ENCODE results near the gene LRP6.
"Not testable (repeated sequence)": the region's sequence is repeated elsewhere in the genome, so short reads cannot be mapped to it uniquely, and the experiment has no call there.

LRP6 gene

GRCh38 chr12:12265571-12266388, 1.1 kb downstream of the LRP6 start:
- peak; percentile 4 for DNase-seq (ENCODE audit: low read depth)

DNA sequence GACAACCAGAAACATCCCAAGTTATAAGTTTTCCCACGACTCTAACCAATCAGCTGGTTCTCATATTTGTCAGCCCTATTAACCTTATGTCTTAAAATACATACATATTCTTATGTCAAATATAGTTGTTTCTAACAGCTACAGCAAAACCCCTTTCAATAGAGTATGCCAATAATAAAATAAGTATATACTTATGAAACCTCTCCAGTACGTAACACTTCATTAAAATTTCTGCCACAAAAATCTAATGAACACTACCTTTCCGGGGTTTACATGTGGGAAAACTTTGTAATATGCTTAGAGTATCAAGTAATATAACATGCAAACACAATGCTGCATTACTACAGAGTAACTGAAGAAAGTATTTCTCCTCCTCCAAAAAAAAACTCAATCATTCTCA, 1.8 kb downstream of the LRP6 start:
- no peak for DNase-seq (ENCODE audit: low read depth)

DNA sequence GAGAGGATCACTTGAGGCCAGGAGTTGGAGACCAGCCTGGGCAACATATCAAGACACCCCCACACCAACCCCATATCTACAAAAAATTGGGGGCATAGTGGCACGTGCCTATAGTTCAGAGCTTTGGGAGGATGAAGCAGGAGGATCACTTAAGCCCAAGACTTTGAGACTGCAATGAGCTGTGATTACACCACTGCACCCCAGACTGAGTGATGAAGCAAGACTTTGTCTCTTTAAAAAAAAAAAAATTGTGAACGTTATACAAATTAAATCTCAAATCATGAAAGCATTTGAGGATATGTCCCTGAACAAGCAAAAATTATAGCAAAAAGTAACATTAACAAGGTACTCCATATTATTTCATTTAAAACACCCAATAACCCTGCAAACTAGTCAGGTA, 2.9 kb downstream of the LRP6 start:
- DNase-seq (ENCODE audit: low read depth): no peak

- DNase-seq (ENCODE audit: low read depth): not testable (repeated sequence)
Measured at GRCh38 chr12:12256291-12256757, 10.5 kb downstream of the LRP6 start.

DNA sequence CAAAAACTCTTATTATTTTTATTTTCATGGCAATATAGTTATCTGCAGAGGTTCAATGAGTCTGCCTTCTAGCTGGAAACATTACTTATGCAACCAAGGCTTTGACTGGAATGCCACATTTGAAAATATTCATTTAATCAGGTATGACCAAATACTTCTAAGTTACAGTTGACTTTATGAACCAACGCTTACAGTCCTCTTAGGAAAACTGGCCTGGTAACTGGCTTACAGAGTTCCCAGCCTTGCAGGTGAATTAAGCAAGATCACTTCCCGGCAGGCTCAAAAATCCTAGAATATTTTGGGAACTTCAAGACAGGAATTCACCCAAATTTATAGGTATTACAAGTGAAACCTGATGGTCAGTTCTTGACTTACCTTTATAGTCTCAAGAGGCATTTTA, 12.3 kb downstream of the LRP6 start:
- DNase-seq (ENCODE audit: low read depth): no peak

GRCh38 chr12:12249216-12250050, 17.4 kb downstream of the LRP6 start:
- no peak for DNase-seq (ENCODE audit: low read depth)

DNA sequence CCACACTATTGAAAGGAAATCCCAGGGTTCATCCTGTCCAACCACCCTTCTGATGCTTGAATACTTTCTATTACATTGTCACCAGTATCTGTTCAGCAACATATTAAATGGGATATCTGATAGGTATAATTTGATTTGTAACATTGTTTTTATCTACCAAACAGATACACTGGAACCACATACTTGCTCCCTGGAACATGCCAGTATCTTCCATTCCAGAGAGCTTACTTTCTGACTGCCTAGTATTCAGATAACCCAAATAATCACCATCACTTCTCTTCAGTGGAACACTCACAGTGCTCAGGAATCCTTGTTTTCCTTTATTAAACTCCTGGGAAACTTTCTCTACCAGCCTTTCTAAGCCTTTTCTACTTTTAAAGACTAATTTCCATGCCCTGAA, 19.3 kb downstream of the LRP6 start:
- DNase-seq (ENCODE audit: low read depth): no peak

GRCh38 chr12:12244341-12244740, 22.5 kb downstream of the LRP6 start:
- DNase-seq (ENCODE audit: low read depth): no peak

DNA sequence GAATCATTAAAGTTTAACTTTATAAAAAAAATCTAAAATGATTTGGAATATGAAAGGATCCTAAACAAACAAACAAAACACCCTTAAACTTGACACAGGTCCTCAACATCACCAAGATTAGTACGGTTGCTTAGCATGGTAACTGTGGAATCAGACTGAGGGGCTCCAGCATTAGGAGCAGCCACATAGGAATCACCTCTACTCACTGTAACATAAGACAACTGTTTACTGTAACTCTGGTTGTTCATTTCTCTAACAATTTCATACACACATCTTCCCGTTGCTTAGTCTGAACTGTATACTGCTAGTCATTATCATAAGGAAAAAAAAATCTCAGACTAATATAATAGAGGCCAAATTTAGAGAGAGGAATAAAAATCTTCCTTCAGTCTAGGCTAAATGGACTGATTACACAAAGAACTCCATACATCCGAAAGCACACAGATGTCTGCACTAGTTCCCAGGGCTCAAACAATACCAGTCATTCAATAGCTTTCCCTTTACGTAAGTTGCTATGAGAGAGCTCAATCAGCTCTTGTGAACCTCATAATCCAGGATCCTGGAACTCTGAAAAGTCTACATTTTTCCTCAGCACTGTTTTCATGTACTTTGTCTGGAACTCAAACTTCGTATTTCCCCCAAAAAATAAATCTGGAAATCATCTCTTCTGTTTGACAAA, 26.0 kb downstream of the LRP6 start:
- peak; percentile 5 for DNase-seq (ENCODE audit: low read depth)

- no peak for DNase-seq (ENCODE audit: low read depth)
Measured at GRCh38 chr12:12239127-12239526, 27.7 kb downstream of the LRP6 start.

- no peak for DNase-seq (ENCODE audit: low read depth)
Measured at GRCh38 chr12:12238605-12239004, 28.2 kb downstream of the LRP6 start.

GRCh38 chr12:12236896-12237295, 29.9 kb downstream of the LRP6 start:
- no peak for DNase-seq (ENCODE audit: low read depth)

GRCh38 chr12:12230275-12230674, 36.6 kb downstream of the LRP6 start:
- no peak for DNase-seq (ENCODE audit: low read depth)

GRCh38 chr12:12229556-12230092, 37.2 kb downstream of the LRP6 start:
- peak; percentile 16 for DNase-seq (ENCODE audit: low read depth)

DNA sequence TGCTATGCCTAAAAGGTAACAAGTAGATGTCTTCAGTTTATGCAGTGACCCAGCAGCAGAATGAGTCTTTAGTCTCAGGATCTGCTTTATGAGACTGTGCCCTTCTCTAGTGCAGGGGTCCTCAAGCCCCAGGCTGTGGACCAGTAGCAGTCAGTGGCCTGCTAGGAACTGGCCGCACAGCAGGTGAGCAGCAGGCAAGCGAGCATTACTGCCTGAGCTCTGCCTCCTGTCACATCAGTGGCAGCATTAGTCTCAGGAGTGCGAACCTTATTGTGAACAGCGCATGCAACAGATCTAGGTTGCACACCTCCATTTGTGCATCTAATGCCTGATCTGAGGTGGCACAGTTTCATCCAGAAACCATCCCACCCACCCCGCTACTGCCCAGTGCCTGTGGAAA, 38.4 kb downstream of the LRP6 start:
- no peak for DNase-seq (ENCODE audit: low read depth)

DNA sequence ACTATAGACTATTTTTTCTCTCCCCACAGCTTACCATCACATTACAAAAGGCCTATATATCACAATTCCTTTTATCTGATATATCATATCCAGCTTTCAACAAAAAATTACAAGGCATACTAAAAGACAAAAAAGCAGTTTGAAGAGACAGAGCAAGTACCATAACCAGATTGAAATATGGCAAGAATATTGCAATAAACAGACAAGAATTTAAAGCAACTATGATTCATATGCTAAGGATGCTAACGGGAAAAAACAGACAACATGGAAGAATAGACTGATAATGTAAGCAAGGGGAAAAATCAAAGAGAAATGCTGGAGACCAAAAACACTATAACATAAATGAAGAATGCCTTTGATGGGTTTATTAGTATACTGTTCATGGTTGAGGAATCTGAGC, 40.7 kb downstream of the LRP6 start:
- DNase-seq (ENCODE audit: low read depth): no peak

- no peak for DNase-seq (ENCODE audit: low read depth)
Measured at GRCh38 chr12:12224240-12224940, 42.5 kb downstream of the LRP6 start.

DNA sequence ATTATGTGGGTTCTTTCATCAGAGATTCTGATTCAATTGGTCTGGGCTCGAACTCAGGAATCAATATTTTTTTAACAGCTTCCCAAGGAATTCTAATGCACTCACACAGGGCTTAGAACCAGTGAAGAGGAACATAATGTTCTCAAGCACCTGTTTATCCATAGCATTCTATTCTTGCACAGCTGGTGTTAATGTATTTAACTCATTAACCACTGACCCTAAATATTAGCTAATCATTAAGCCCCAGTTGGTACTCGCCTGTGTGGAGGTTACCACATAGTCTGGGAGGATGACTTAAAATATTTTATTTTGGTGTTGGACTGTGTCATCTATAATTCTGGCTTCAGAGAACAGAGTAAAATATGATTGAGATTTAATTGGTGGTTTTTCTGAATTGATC, 45.3 kb downstream of the LRP6 start:
- DNase-seq (ENCODE audit: low read depth): no peak

GRCh38 chr12:12219664-12220063, 47.2 kb downstream of the LRP6 start:
- no peak for DNase-seq (ENCODE audit: low read depth)

- DNase-seq (ENCODE audit: low read depth): no peak
Measured at GRCh38 chr12:12217018-12217359, 49.9 kb downstream of the LRP6 start.

GRCh38 chr12:12216349-12217017, 50.4 kb downstream of the LRP6 start:
- no peak for DNase-seq (ENCODE audit: low read depth)

All from fibroblast of the conjunctiva (primary cell).